Right lobe of liver (tissue), 6 donors: ENCODE measurements around the gene PCIF1. TPM values are rescaled to one million over a fixed set of nuclear protein-coding genes. Genes with fewer than 3 reads are reported as not detected.

ENCODE experiments used
- ATAC-seq, 4 donors: fragments of 200-7000 bp; cut with Tn5 transposase; one replicate each; pipeline ENCODE4 v1.9.1; 2020; ENCODE audit warnings: mild to moderate bottlenecking in 4 of 4, moderate library complexity in 4 of 4
- DNase-seq, 3 donors: peaks; one replicate each; pipeline ENCODE4 v3.0.0-alpha.2; 2020
- H3K27ac ChIP-seq, 3 donors: fragments of 200-600 bp; one replicate each; pipeline ENCODE4 v1.8.0; 2022
- H3K27me3 ChIP-seq, 2 donors: fragments of 200-600 bp; one replicate each; pipeline ENCODE4 v1.8.0; 2022
- H3K36me3 ChIP-seq, 4 donors: fragments of 200-600 bp; sonication (generic) in 1 of 4; one replicate each; pipeline versions ENCODE4 v1.5.1 to v1.8.0; 2017 to 2022; ENCODE audit warnings: control low read depth in 1 of 4
- H3K4me1 ChIP-seq, 4 donors: fragments of 200-600 bp; sonication (generic) in 1 of 4; one replicate each; pipeline versions ENCODE4 v1.5.1 to v1.8.0; 2017 to 2022; ENCODE audit warnings: control low read depth in 1 of 4
- H3K4me3 ChIP-seq, 3 donors: fragments of 200-600 bp; one replicate each; pipeline ENCODE4 v1.8.0; 2022
- H3K9me3 ChIP-seq, 4 donors: fragments of 200-600 bp; sonication (generic) in 1 of 4; one replicate each; pipeline versions ENCODE4 v1.5.1 to v1.8.0; 2017 to 2022; ENCODE audit warnings: control low read depth in 1 of 4
- CTCF ChIP-seq, 4 donors: fragments of 200-600 bp in 3 of 4; fragments of 450-650 bp in 1 of 4; IDR thresholded peaks; one replicate each; pipeline versions ENCODE4 v1.5.1 to v1.8.0; 2016 to 2022; ENCODE audit warnings: antibody characterized with exemption in 4 of 4, mild to moderate bottlenecking in 2 of 4
- POLR2A ChIP-seq: fragments of 450-650 bp; IDR thresholded peaks from one replicate; pipeline ENCODE4 v1.6.1; 2017; ENCODE audit warnings: antibody characterized with exemption, mild to moderate bottlenecking
- WGBS: methylation state at CpG from one replicate; pipeline ENCODE4 v1.1.6; 2018; ENCODE audit warnings: low coverage, low lambda C conversion rate; ENCODE audit not compliant: insufficient coverage; ENCODE audit errors: missing lambda C conversion rate; 5-methylcytosine and 5-hydroxymethylcytosine counted together
- intact Hi-C, 2 donors: fragments of 100-400 bp; cut with DNase I; formaldehyde crosslinking; loops; one replicate each; pipeline versions ENCODE4 v1.11.2 to v1.14.1; 2022
- total RNA-seq, 6 experiments: library from RNA; depleted of rRNA in 2 of 6; stranded (reverse); fragments of >200 nt in 2 of 6; fragmentation: NEBNext Ultra II Directional in 3 of 6; extraction: Animal tissue kit (Norgen Biotek cat#: 25700) in 3 of 6; gene quantifications; one replicate each; pipeline versions ENCODE4 v1.1.0 to v1.2.4, GENCODE V29; 2016 to 2023
- donor health status: DM: no; HTN: yes; CAD: no.
- donor health status: DM: no; HTN: no; CAD: no.
- donor health status: DM: no; HTN: no; CAD: no.
- donor health status: DM: no; HTN: yes; CAD: no.
- donor health status: DM: no; HTN: yes; CAD: no.

PCIF1 gene
- total RNA-seq, 6 experiments from 2014 or later, result 7.8 to 12.1 (median 9.5) TPM

- DNase-seq (no peak), ATAC-seq (no peak)
- WGBS, result 46% methylated on average over 11 of the region's 11 CpGs
- no peaks in the 10 kb centered on the region for H3K27me3 ChIP-seq
- TF ChIP-seq POLR2A (no peak), CTCF (IDR thresholded peaks at IDR 0.05) (no peak)
- H3K36me3 ChIP-seq, result no peaks in the 10 kb centered on the region
- no peak overlapping the region for H3K4me3 ChIP-seq
- no peak overlapping the region for H3K27ac ChIP-seq
- H3K4me1 ChIP-seq, result peaks cover 0 to 14% (median 5%) of the 10 kb centered on the region in 4 donors
- H3K9me3 ChIP-seq, result no peaks in the 10 kb centered on the region
- intact Hi-C loops, result no loop called here
Measured at GRCh38 chr20:45921337-45922189, 12.9 kb upstream of the PCIF1 start.

- TF ChIP-seq CTCF (IDR thresholded peaks at IDR 0.05) (no peak), POLR2A (no peak)
- no peaks in the 10 kb centered on the region for H3K27me3 ChIP-seq
- ATAC-seq, result peak; percentile 73 to 80 (median 78)
- peak overlapping the region in 2 of 3 donors; percentile 19 to 21 for H3K4me3 ChIP-seq
- 33% methylated on average over 21 of the region's 21 CpGs for WGBS
- H3K9me3 ChIP-seq, result no peaks in the 10 kb centered on the region
- DNase-seq, result no peak
- H3K36me3 ChIP-seq, result no peaks in the 10 kb centered on the region
- peaks cover 0 to 15% (median 7%) of the 10 kb centered on the region in 4 donors for H3K4me1 ChIP-seq
- intact Hi-C loops, result no loop called here
- peak overlapping the region; percentile 75 to 79 (median 78) for H3K27ac ChIP-seq
Measured at GRCh38 chr20:45924391-45925261, 9.9 kb upstream of the PCIF1 start.

GRCh38 chr20:45925821-45926506 lies 8.5 kb upstream of the PCIF1 start:
- 52% methylated on average over 9 of the region's 9 CpGs for WGBS
- H3K36me3 ChIP-seq, result no peaks in the 10 kb centered on the region
- intact Hi-C loops, result no loop called here
- peaks cover 0 to 15% (median 5%) of the 10 kb centered on the region in 4 donors for H3K4me1 ChIP-seq
- H3K4me3 ChIP-seq, result no peak overlapping the region
- DNase-seq (no peak), ATAC-seq (no peak)
- H3K27me3 ChIP-seq, result no peaks in the 10 kb centered on the region
- TF ChIP-seq CTCF (IDR thresholded peaks at IDR 0.05) (no peak), POLR2A (no peak)
- H3K9me3 ChIP-seq, result no peaks in the 10 kb centered on the region
- no peak overlapping the region for H3K27ac ChIP-seq

- H3K27me3 ChIP-seq, result no peaks in the 10 kb centered on the region
- no peaks in the 10 kb centered on the region for H3K36me3 ChIP-seq
- no peak for TF ChIP-seq CTCF (IDR thresholded peaks at IDR 0.05)
- no peak for TF ChIP-seq POLR2A
- ATAC-seq (no peak), DNase-seq (no peak)
- H3K9me3 ChIP-seq, result no peaks in the 10 kb centered on the region
- peaks cover 0 to 15% (median 5%) of the 10 kb centered on the region in 4 donors for H3K4me1 ChIP-seq
- intact Hi-C loops, result no loop called here
- no peak overlapping the region for H3K27ac ChIP-seq
- H3K4me3 ChIP-seq, result no peak overlapping the region
- 80% methylated on average over 1 of the region's 2 CpGs for WGBS
Measured at GRCh38 chr20:45926731-45927070, 7.8 kb upstream of the PCIF1 start.
